NCI-H510A treated with DMSO at 0.1 percent for 48 hours (cell line): ENCODE measurements around the gene GLIPR1L2.
"Not testable (repeated sequence)": the region's sequence is repeated elsewhere in the genome, so short reads cannot be mapped to it uniquely, and the experiment has no call there.

Source experiments
- DNase-seq: peaks from one replicate; lab custom pipeline; 2025; lab: John Stamatoyannopoulos, UW

GLIPR1L2 gene

GRCh38 chr12:75437564-75437963, 46.7 kb downstream of the GLIPR1L2 start:
- DNase-seq: no peak

GRCh38 chr12:75438059-75438754, 47.3 kb downstream of the GLIPR1L2 start:
- no peak for DNase-seq

GRCh38 chr12:75439048-75439447, 48.2 kb downstream of the GLIPR1L2 start:
- DNase-seq: no peak

GRCh38 chr12:75439930-75440329, 49.0 kb downstream of the GLIPR1L2 start:
- DNase-seq: no peak

GRCh38 chr12:75441687-75442449, 51.0 kb downstream of the GLIPR1L2 start:
- not testable (repeated sequence) for DNase-seq

GRCh38 chr12:75442454-75442853, 51.6 kb downstream of the GLIPR1L2 start:
- not testable (repeated sequence) for DNase-seq

- DNase-seq: no peak
Measured at GRCh38 chr12:75443709-75444108, 52.8 kb downstream of the GLIPR1L2 start.

GRCh38 chr12:75444429-75445136, 53.7 kb downstream of the GLIPR1L2 start:
- DNase-seq: no peak

GRCh38 chr12:75445137-75445507, 54.2 kb downstream of the GLIPR1L2 start:
- DNase-seq: not testable (repeated sequence)

GRCh38 chr12:75446857-75447256, 56.0 kb downstream of the GLIPR1L2 start:
- no peak for DNase-seq

- DNase-seq: no peak
Measured at GRCh38 chr12:75447691-75448393, 57.0 kb downstream of the GLIPR1L2 start.

GRCh38 chr12:75452675-75453330, 61.9 kb downstream of the GLIPR1L2 start:
- no peak for DNase-seq

GRCh38 chr12:75455839-75456238, 65.0 kb downstream of the GLIPR1L2 start:
- DNase-seq: no peak

GRCh38 chr12:75457191-75457590, 66.3 kb downstream of the GLIPR1L2 start:
- no peak for DNase-seq

- not testable (repeated sequence) for DNase-seq
Measured at GRCh38 chr12:75457866-75458265, 67.0 kb downstream of the GLIPR1L2 start.

GRCh38 chr12:75459755-75460154, 68.9 kb downstream of the GLIPR1L2 start:
- DNase-seq: no peak

- DNase-seq: no peak
Measured at GRCh38 chr12:75460204-75460603, 69.3 kb downstream of the GLIPR1L2 start.

- no peak for DNase-seq
Measured at GRCh38 chr12:75471902-75472890, 81.3 kb downstream of the GLIPR1L2 start.

- no peak for DNase-seq
Measured at GRCh38 chr12:75474116-75474515, 83.2 kb downstream of the GLIPR1L2 start.

- DNase-seq: no peak
Measured at GRCh38 chr12:75476071-75476470, 85.2 kb downstream of the GLIPR1L2 start.
